Measurements from ENCODE around the gene SP140. TPM values are rescaled to one million over a fixed set of nuclear protein-coding genes. Genes with fewer than 3 reads are reported as not detected.

Gene SP140
- total and polyA plus RNA-seq, 2 of the 8 experiments (the other 6 are each of a cell fraction or from before 2014, with no cell fraction given), result 0.23 to 1.3 TPM

DNA sequence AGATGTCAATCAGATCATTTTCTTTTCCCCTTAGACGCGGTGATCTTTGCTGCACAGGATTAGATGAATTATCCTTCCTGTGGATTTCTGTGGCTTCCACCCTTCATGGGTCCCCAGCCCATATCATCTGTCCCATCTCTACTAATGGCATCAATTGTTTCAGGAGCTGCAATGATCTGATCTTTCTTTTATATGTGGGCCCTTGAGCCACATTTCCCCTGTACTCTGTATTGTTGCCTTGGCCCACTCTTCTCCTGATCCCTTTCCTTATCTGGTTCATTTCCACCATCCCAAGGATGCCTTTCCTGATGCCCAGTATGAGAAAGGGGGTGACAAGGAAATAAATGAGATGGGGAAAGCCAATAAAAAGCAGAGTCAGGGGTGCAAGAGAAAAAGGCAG, 24.7 kb downstream of the SP140 start:
- peaks cover 1% of the 10 kb centered on the region; the same call in 1 of the 2 replicates for H3K23me2 ChIP-seq (ENCODE audit: low read depth, low read length)
- CTCF ChIA-PET (ENCODE audit: partially characterized antibody), result interaction anchor here (1.1 kb wide), 1 partner anchor 90 kb away, joined by 3 read pairs; no protein-coding TSS in a partner anchor

More for the DNA sequence above, 24.7 kb downstream of the SP140 start:
- Histone ChIP-seq H3K23ac (ENCODE audit: insufficient read length) (no peak overlapping the region), H2AFZ (ENCODE audit: low read length) (no peak overlapping the region), H2BK5ac (ENCODE audit: low read depth, low read length) (no peak overlapping the region), H3K4me1 (replicated peaks in 1 of 4; ENCODE audit: control insufficient read depth in 3 of 4, insufficient read depth in 4 of 4, low read length in 3 of 4) (no peaks in the 10 kb centered on the region), H3K14ac (ENCODE audit: insufficient read length) (no peak overlapping the region), H2AK5ac (ENCODE audit: low read depth, low read length) (no peak overlapping the region), H3K18ac (ENCODE audit: extremely low read depth, low read length) (no peak overlapping the region), H4K5ac (ENCODE audit: insufficient read length, low read depth, low read length) (no peak overlapping the region), H3K27ac (ENCODE audit: low read depth, low read length) (no peak overlapping the region), H3K56ac (replicated peaks; ENCODE audit: insufficient read length, low read depth, low read length) (no peak overlapping the region), H3K4me3 (ENCODE audit: extremely low read depth in 1 of 4, insufficient read depth in 2 of 4, low read depth in 3 of 4, low read length in 4 of 4) (no peak overlapping the region), H2BK15ac (ENCODE audit: low read length) (no peak overlapping the region), H4K20me1 (replicated peaks in 1 of 2; ENCODE audit: control insufficient read depth in 1 of 2, insufficient read depth in 2 of 2, low read length in 2 of 2) (no peaks in the 10 kb centered on the region), H3K4me2 (ENCODE audit: insufficient read depth in 1 of 2, low read depth in 2 of 2, low read length in 2 of 2) (no peak overlapping the region), H4K8ac (ENCODE audit: extremely low read depth, insufficient read depth, low read length) (no peak overlapping the region), H3K4ac (replicated peaks; ENCODE audit: insufficient read length, low read depth, low read length) (no peak overlapping the region), H4K91ac (replicated peaks; ENCODE audit: insufficient read length, low read length) (no peak overlapping the region), H3K9ac (replicated peaks in 1 of 4; ENCODE audit: extremely low read depth in 1 of 4, low read depth in 3 of 4, low read length in 3 of 4) (no peak overlapping the region), H3K79me1 (ENCODE audit: low read depth, low read length) (no peaks in the 10 kb centered on the region), H2BK20ac (ENCODE audit: low read length) (no peak overlapping the region), H3K9me3 (ENCODE audit: insufficient read depth in 2 of 2, low read depth in 1 of 2, low read length in 1 of 2) (no peaks in the 10 kb centered on the region), H3K79me2 (ENCODE audit: control insufficient read depth in 1 of 2, insufficient read depth in 2 of 2, low read length in 2 of 2) (no peaks in the 10 kb centered on the region), H3K36me3 (ENCODE audit: control insufficient read depth in 2 of 4, insufficient read depth in 4 of 4, low read length in 3 of 4) (no peaks in the 10 kb centered on the region), H3K27me3 (replicated peaks in 1 of 4; ENCODE audit: control insufficient read depth in 3 of 4, extremely low read depth in 1 of 4, insufficient read depth in 3 of 4, low read length in 3 of 4) (no peaks in the 10 kb centered on the region), H2BK120ac (replicated peaks; ENCODE audit: low read depth, low read length) (no peak overlapping the region), H2BK12ac (ENCODE audit: low read depth, low read length) (no peak overlapping the region)
- POLR2A ChIA-PET (ENCODE audit: partially characterized antibody), result no interaction called here
- WGBS, 2 experiments (ENCODE audit: extremely low coverage in 1 of 2, insufficient coverage in 1 of 2, insufficient read length in 1 of 2, insufficient replicate concordance in 2 of 2, low coverage in 1 of 2, low lambda C conversion rate in 2 of 2, missing lambda C conversion rate in 1 of 2), result 100% methylated on average over 2 of the region's 2 CpGs; no CpG with 5 or more reads in 1 of the 2 experiments
- FAIRE-seq (no peak), DNase-seq (ENCODE audit: low read depth in 1 of 2, low spot score in 2 of 2) (no peak)
- TF ChIP-seq EZH2 (IDR thresholded peaks at IDR 0.05; ENCODE audit: low read depth, low read length, severe bottlenecking) (no peak), CREB1 (IDR thresholded peaks at IDR 0.05) (no peak), YY1 (IDR thresholded peaks at IDR 0.05; ENCODE audit: low read depth, low read length) (no peak), RXRA (IDR thresholded peaks at IDR 0.05; ENCODE audit: insufficient read depth, low read depth, low read length) (no peak), NANOG (IDR thresholded peaks at IDR 0.05; ENCODE audit: insufficient read depth, low read depth, low read length, poor library complexity, severe bottlenecking) (no peak), RBBP5 (IDR thresholded peaks at IDR 0.05; ENCODE audit: borderline replicate concordance, low read depth, low read length) (no peak), ZNF274 (IDR thresholded peaks at IDR 0.05; ENCODE audit: borderline replicate concordance, extremely low read depth, low read length) (no peak), ASH2L (IDR thresholded peaks at IDR 0.05; ENCODE audit: low read length) (no peak), GABPA (IDR thresholded peaks at IDR 0.05; ENCODE audit: borderline replicate concordance, insufficient read depth, low read length) (no peak), SIRT6 (IDR thresholded peaks at IDR 0.05; ENCODE audit: low read length) (no peak)
- TF ChIP-seq, protein P1, sequence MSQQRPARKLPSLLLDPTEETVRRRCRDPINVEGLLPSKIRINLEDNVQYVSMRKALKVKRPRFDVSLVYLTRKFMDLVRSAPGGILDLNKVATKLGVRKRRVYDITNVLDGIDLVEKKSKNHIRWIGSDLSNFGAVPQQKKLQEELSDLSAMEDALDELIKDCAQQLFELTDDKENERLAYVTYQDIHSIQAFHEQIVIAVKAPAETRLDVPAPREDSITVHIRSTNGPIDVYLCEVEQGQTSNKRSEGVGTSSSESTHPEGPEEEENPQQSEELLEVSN (IDR thresholded peaks at IDR 0.05), result no peak
- TF ChIP-seq, protein P2, sequence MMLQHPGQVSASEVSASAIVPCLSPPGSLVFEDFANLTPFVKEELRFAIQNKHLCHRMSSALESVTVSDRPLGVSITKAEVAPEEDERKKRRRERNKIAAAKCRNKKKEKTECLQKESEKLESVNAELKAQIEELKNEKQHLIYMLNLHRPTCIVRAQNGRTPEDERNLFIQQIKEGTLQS (IDR thresholded peaks at IDR 0.05; ENCODE audit: insufficient read depth, low read depth, low read length), result no peak
